Measurements from ENCODE around the gene FHOD3.
A peak's percentile ranks its signal among the peaks of the same experiment; 100 is the strongest.

The FHOD3 gene

GRCh38 chr18:36490897-36491296 is 193.4 kb downstream of the FHOD3 start:
- in situ Hi-C loops (cut with MboI; ENCODE audit: low pct_unique_long_range_greater_than_20kb, low sequenced_read_pairs, unreplicated experiment) = no loop called here
- no peak for TF ChIP-seq CTCF (IDR thresholded peaks at IDR 0.05; ENCODE audit: extremely low read depth, insufficient read depth, missing control alignments)
- DNase-seq (ENCODE audit: low spot score) = no peak

- no peak for DNase-seq (ENCODE audit: low spot score)
- no peak for TF ChIP-seq CTCF (IDR thresholded peaks at IDR 0.05; ENCODE audit: extremely low read depth, insufficient read depth, missing control alignments)
- in situ Hi-C loops (cut with MboI; ENCODE audit: low pct_unique_long_range_greater_than_20kb, low sequenced_read_pairs, unreplicated experiment) = no loop called here
Observed at GRCh38 chr18:36492604-36493329, 195.3 kb downstream of the FHOD3 start.

- in situ Hi-C loops (cut with MboI; ENCODE audit: low pct_unique_long_range_greater_than_20kb, low sequenced_read_pairs, unreplicated experiment) = no loop called here
- DNase-seq (ENCODE audit: low spot score) = no peak
- no peak for TF ChIP-seq CTCF (IDR thresholded peaks at IDR 0.05; ENCODE audit: extremely low read depth, insufficient read depth, missing control alignments)
Observed at GRCh38 chr18:36493349-36494159, 196.0 kb downstream of the FHOD3 start.

- in situ Hi-C loops (cut with MboI; ENCODE audit: low pct_unique_long_range_greater_than_20kb, low sequenced_read_pairs, unreplicated experiment) = no loop called here
Observed at GRCh38 chr18:36494160-36494437, 196.6 kb downstream of the FHOD3 start.

GRCh38 chr18:36496022-36496421 is 198.5 kb downstream of the FHOD3 start:
- in situ Hi-C loops (cut with MboI; ENCODE audit: low pct_unique_long_range_greater_than_20kb, low sequenced_read_pairs, unreplicated experiment) = no loop called here
- DNase-seq (ENCODE audit: low spot score) = no peak
- TF ChIP-seq CTCF (IDR thresholded peaks at IDR 0.05; ENCODE audit: extremely low read depth, insufficient read depth, missing control alignments) = no peak

More at GRCh38 chr18:36494160-36494437, 196.6 kb downstream of the FHOD3 start:
- DNase-seq (ENCODE audit: low spot score) = no peak
- no peak for TF ChIP-seq CTCF (IDR thresholded peaks at IDR 0.05; ENCODE audit: extremely low read depth, insufficient read depth, missing control alignments)

- DNase-seq (ENCODE audit: low spot score) = peak; percentile 57
- in situ Hi-C loops (cut with MboI; ENCODE audit: low pct_unique_long_range_greater_than_20kb, low sequenced_read_pairs, unreplicated experiment) = no loop called here
- TF ChIP-seq CTCF (IDR thresholded peaks at IDR 0.05; ENCODE audit: extremely low read depth, insufficient read depth, missing control alignments) = no peak
Observed at GRCh38 chr18:36499938-36500337, 202.4 kb downstream of the FHOD3 start.
